COLO668 (cell line): ENCODE data around the gene SUCO.
A peak's percentile ranks its signal among the peaks of the same experiment; 100 is the strongest.

Source experiments
- DNase-seq: peaks from one replicate; lab custom pipeline; 2025; ENCODE audit not compliant: unreplicated experiment; lab: John Stamatoyannopoulos, UW

Gene SUCO

DNA sequence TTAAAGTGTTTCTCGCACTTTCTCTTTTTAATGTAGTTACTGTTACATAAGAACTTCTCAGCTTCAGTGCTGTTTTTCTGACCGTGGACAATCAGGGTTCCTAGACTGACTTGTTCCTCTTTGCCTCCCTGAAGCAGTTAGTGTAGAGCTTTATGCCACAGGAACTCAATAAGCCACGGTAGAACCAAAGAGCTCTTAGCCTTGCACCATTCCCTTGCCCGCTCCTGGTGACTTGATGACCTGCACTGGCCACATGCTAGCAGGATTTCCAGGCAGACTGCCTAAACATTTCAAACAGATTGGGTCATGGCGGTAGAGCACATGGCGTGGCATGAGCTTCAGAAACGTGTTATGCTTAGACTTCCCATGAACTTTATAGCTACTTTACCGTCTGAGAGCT is 107.2 kb downstream of the SUCO start:
- no peak for DNase-seq

DNA sequence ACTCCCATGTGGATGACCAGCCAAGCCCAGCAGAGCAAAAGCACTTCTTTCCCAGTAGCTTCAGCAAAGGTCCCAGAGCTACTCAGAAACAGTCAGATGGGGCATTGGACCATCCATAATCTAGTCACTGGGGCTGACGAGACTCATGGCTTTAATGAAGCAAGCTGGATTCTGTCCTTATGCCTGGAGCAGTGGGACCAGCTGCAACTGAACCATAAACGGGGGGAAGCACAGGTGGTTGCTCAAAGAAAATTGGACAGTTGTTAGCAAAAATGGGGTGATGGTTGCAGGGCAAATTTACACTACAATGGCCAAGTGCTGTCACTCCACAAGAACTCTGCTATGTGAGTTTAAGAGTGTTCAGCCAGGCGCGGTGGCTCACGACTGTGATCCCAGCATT is 108.5 kb downstream of the SUCO start:
- no peak for DNase-seq

GRCh38 chr1:172642970-172643369 is 110.0 kb downstream of the SUCO start:
- peak; percentile 94 for DNase-seq

DNA sequence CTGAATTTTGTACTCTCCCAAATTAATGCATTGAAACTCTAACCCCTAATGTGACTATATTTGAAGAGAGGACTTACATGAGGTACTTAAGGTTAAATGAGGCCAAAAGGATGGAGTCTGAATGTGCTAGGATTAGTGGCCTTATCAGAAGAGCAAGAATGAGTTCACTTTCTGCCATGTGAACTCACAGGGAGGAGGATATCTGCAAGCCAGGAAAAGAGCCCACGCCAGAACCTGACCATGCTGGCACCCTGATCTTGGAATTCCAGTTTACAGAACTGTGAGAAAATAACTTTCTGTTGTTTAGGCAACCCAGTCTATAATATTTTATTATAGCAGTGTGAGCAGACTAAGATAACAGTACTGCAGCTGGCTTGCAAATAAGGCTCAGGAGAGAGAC is 113.7 kb downstream of the SUCO start:
- no peak for DNase-seq

- no peak for DNase-seq
These were observed 114.2 kb downstream of the SUCO start for GRCh38 chr1:172647110-172647564.

DNA sequence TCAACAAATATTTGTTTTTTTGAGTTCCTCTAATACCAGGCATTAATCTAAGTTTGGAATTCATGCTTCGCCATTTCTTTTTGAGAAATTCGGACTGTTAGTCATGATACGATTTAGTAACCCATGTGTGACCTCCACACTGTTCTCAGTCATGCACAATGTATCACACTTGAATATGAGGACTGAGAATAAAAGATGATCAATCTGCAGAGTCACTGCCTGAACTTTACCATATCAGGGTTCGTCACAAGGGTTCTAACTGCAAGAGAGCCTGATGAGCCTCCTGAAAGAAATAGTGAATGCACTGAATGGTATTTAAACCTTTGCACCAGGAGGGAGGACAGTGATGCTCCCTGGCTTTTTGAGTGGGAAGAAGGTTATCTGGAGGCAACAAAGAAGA is 115.0 kb downstream of the SUCO start:
- DNase-seq, result no peak

DNA sequence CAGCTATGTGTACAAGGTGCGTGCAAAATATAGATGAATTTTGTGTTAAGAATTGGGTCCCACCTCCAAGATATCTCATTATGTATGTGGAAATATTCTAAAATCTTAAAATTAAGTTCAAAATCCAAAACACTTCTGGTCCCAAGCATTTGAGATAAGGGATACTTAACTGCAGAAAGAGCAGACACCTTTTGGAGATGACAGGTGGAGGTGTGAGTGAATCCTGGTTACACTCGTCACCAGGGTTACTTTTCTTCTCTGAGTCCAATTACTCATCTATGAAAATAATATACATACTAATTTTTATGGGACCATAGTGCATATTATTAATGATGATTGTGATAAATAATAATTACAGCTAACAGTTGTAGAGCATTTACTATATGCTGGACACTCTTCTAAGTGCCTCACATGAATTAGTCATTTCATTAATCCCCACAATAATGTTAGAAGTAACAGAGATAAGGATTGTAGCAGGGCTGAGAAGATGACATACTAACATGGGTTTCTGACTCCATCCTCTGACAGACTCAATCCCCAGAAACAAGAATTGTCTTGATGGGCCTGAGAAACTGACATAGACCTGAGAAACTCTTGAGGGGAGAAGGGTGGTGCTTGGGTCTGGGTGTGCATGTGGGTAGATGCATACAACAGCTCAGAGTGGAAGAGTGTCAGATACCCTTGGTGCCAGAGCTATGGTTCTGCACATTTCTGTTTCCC is 117.7 kb downstream of the SUCO start:
- DNase-seq, result no peak

DNA sequence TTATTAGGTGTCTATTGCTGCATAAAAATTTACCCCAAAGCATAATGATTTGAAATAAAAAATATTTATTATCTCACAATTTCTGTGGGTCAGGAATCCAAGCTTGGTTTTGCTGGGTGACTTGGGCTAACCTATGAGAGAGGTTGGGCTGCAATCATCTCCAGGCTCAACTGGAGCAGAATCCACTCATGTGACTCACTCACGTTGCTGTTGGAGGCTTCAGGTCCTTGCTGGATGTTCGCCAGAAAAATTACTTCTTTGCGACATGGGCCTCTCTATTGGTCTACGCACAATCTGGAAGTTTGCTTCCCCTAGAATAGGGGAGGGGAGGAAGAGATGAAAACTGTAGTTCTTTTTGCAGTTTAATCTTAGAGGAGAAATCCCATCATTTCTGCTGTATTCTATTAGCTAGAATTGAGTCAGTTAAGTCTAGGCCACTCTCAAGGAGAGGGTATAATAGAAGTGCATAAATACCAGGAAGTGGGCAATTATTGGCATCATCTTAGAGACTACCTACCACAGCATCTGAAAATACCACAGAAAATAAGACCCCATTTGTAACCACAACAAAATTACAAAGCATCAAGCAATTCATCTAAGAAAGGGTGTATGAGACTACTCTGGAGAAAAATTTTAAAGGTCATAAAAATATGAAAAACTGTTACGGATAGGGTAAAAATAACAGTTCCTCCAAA is 120.2 kb downstream of the SUCO start:
- DNase-seq, result no peak

DNA sequence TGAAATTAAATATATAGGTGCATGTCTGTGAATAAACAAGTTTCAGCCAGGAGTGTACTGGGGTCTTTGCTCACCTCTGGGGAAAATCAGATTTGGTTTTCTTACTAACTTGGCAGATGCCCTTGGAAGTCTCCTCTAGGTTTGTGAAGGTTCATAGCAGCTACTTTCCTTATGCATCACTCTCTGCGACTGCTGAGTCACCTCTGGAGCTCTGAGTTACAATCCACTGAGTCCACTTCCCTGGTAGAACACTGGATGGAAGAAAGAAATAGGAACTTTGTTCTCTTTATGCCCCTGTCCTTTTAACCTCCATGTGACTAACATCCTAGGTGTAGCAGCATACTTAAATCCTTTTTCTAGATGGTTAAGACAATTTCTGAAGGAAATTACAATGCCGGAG is 121.6 kb downstream of the SUCO start:
- DNase-seq, result no peak

DNA sequence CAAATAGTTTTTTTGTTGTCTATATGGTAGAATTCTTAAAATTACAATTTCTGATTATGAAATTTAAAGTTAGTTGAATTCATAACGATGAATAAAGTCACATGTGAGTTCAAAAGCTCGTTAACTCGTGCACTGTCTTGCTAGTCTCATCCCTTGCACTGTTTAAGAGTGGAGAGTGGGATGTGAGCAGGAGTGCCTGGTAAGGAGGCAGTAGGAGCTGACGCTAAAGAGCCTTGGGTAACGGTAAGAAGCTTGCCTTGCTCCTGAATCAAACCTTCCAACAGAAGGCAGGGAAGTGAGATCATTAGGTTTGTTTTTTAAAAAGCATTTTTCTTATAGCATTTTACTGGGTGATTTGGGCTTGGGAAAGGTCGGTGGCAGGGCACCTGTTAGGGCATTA is 123.6 kb downstream of the SUCO start:
- DNase-seq, result no peak

DNA sequence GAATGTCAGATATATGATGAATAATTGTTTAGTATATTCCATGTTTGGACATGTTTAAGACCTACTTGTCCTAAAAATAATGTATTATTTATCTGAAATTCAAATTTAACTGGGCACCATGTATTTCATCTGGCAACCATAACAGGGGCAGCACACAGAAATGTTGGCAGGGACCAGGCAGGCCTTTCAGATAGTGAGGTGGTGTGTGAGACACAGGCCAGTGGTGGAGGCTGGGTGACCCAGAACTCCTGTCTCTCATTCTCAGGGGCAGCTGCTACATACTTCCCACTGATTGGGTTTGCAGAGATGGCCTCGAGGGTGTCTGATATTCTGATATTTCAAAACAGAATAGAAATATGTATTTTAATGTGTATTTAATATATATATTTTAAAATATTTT is 124.6 kb downstream of the SUCO start:
- DNase-seq, result no peak

DNA sequence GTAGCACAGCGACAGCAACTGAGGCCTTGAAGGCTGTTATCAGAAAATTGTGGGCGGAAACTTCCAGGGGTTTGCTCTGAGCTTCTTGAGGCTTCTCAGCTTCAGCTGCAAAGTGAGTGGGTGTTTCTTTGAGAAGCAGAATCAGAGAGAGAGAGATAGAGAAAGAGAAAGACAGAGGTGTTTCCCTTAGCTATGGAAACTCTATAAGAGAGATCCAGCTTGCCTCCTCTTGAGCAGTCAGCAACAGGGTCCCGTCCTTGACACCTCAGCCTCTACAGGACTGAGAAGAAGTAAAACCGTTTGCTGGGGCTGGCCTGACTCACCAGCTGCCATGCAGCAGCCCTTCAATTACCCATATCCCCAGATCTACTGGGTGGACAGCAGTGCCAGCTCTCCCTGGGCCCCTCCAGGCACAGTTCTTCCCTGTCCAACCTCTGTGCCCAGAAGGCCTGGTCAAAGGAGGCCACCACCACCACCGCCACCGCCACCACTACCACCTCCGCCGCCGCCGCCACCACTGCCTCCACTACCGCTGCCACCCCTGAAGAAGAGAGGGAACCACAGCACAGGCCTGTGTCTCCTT is 126.0 kb downstream of the SUCO start, which contains the start of gene FASLG:
Gene FASLG, plus strand, starts transcription at position 233 of the 583 bp plus-strand sequence. Its CDS starts 99 bp downstream, at position 332.
- DNase-seq, result no peak

DNA sequence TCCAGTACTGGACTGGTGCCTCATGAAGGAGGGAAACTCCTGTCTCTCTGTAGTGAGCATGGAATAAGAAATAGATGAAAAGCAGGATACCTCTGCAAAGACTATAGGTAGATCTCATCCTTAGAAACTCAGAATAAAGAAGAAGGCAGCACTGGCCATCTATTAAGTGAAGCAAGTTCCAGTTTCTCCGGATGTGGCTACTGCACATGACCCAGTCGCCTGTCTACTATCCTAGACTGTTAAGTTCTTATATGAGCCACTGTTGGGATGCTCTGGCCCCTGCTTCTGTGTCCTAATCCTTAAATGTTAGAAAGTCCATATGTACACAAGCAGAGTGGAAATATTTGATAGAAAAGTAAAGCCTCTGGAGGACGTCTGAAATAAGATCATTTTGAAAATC is 128.2 kb downstream of the SUCO start:
- no peak for DNase-seq
